CD4-positive, alpha-beta T cell treated with Interleukin-2 at 100 ng/mL for 4 hours (primary cell): ENCODE results near the gene SERPINA4.
"Not testable (repeated sequence)": the region's sequence is repeated elsewhere in the genome, so short reads cannot be mapped to it uniquely, and the experiment has no call there.

ENCODE experiments used
- DNase-seq: peaks from one replicate; pipeline ENCODE4 v3.0.0-alpha.2; 2020; ENCODE audit warnings: low spot score

SERPINA4 gene

DNA sequence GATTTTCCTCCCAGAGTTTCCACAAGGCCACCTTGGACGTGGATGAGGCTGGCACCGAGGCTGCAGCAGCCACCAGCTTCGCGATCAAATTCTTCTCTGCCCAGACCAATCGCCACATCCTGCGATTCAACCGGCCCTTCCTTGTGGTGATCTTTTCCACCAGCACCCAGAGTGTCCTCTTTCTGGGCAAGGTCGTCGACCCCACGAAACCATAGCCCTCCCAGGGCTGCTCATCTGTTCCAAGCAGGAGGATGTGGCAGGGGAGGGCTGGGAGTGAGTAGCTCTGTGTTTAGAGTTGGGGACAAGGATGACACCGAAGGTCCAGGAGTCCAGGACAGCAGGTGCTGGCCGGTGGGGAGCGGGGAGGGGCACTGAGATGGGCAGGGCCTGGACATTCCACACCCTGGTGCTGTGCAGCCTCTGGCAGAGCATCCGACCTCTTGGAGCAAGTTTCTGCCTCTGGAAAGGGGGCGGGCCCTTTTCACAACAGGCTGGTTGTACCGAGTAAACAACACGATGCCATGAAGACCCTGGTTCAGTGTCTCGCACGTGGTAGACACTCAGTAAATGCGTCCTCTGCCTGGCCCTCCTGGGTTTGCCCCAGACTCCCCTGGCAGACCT, 8.2 kb downstream of the SERPINA4 start:
- no peak for DNase-seq

DNA sequence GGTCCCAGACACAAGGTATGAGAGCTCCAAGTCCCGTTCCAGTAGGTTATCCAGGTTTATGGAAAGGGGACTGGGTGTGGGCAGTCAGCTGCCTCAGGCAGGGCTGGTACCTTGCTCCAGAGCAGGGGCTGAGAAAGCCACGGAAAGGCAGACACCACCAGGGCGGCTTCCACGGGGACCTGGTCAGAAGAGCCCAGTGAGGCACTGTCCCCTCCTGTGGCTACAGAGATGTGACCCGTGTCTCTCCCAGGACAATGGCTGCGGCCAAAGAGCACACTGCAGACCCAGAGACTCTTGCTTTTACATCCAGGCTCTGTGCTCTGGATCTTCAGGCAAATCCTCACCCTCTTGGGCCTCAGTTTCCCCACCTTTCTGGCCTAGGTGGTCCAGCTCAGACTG, 8.8 kb downstream of the SERPINA4 start:
- no peak for DNase-seq

DNA sequence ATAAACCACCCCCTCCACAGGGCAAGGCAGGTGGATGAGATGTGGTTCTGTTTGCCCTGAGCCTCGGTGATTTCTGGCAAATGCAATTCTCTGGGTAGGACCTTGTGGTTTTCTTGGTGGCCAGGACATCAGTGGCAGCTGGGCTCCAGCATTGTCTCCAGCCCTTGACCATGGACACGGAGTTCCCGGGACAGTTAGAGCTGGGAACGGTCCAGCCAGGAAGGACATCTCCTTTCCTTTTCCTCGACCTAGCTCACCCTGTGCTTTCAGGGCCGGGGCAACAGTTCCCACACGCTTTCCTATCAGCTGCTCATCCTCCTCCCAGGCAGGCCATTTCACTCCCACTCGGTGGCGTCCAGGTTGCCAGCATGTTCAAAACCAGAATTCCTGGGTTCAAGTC, 9.2 kb downstream of the SERPINA4 start:
- no peak for DNase-seq

DNA sequence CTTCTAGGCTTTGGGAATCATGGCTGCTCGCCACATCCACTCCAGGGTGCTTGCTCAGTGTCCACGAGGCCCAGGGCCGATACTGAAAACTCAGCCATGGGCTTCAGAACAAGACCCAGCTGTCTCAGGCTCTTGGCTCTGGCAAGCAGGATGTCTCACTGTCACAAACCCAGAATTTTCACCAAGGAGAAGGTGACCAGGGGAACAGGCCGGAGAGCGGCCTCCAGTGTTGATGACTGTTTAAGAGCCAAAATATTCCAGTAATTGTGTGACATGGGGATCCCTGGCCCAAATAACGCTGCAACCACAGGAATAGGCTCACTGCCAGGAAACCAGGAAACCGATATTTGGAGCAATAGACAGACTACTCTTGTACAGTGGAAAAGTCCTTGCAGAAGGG, 10.2 kb downstream of the SERPINA4 start:
- DNase-seq, result no peak

DNA sequence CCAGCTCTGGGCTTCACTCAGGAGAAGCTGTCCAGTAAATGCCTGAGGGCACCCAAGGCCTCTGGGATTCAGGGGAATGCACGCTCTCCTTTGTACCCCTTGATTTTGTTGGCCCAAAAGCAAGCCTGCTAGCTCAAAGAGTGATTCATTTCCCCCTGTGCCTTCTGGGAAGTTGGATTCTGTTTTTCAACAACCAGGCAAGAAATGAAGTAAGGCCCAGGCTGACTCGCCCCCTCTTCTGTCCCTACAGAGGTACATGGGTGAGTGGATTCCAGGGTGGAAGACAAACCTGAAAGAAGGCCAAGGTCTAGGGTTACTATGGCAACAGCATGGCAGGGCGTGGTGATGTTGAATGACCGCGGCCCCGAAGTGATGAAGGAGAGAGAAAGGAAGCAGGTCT, 10.7 kb downstream of the SERPINA4 start:
- no peak for DNase-seq

DNA sequence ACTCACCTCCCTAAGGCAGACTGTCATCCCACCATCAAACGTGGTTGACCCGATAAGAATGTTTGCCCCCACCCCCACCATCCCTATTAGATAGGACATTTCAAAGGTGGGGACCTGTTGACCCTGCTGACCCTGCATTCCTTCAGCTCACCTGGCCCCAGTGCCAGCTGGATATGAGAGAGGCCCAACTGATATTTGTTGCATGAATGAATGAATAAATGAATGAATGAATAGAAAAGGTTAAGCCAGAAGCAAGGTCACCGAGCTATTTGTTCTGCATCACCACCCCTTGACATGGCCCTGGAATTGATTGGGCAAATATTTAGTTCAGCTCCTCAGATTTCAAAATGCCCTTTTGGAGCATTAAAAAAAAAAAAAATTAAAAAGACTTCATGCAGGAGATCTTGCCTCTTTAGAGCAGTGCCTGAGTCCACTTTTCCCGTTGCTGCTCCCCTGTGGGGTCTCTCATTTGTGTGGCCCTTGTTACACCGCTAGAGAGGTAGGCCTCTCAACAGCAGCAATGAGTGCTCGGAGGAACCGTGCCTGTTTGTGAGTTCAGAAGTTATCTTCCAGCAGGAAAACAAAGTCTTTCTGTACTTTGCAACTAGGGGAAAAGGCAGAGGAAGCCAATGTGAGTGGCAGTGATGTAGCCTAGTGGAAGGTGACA, 11.5 kb downstream of the SERPINA4 start:
- no peak for DNase-seq

DNA sequence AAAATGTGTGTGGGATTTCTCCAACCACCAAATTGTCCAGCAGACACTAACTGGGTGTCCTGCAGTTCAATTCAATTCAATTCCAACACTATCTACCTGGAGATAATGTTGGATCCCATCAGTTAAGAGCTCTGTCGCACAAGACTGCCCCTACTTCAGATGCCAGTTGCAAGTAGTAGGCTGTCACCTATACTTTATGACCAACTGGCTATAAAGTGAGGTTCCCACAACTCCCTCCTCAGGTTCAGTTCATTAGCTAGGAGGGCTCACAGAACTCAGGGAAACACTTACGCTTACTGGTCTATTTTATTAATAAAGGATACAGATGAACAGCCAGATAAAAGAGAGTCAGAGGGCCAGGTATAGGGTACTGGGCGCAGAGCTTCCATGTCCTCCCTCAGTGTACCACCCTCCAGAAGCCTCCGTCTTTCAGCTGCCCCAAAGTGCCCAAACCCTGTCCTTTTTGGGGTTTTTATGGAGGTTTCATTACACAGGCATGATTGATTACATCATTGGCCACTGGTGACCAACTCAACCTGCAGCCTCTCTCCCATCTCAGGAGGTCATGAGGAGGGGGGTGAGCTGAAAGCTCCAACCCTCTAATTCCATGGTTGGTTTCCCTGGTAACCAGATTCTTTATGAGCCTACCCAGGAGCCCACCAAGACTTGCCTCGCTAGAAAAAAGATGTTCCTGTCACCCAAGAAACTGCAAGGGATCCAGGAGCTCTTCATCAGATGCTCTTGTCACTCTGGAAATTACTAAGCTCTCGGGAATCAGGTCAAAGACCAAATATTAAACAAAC, 12.4 kb downstream of the SERPINA4 start:
- no peak for DNase-seq

DNA sequence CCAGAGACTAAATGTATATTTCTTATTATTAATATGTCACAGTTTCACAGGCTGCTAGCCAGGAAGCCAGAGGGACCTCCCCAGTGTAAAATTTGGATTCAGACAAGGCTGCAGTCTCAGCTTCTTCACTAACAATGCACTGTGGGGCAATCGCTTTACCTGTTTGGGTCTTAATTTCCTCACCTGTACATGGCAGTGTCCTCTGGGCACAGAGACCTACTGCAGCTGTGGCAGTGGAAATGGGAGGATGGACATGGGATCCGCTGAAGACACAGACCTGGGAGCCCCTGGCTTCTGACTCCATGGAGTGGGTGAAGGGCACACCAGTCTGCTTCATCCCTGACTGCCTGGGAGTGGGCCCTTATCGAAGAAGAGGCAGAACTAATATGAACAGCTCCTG, 13.1 kb downstream of the SERPINA4 start:
- DNase-seq, result no peak

DNA sequence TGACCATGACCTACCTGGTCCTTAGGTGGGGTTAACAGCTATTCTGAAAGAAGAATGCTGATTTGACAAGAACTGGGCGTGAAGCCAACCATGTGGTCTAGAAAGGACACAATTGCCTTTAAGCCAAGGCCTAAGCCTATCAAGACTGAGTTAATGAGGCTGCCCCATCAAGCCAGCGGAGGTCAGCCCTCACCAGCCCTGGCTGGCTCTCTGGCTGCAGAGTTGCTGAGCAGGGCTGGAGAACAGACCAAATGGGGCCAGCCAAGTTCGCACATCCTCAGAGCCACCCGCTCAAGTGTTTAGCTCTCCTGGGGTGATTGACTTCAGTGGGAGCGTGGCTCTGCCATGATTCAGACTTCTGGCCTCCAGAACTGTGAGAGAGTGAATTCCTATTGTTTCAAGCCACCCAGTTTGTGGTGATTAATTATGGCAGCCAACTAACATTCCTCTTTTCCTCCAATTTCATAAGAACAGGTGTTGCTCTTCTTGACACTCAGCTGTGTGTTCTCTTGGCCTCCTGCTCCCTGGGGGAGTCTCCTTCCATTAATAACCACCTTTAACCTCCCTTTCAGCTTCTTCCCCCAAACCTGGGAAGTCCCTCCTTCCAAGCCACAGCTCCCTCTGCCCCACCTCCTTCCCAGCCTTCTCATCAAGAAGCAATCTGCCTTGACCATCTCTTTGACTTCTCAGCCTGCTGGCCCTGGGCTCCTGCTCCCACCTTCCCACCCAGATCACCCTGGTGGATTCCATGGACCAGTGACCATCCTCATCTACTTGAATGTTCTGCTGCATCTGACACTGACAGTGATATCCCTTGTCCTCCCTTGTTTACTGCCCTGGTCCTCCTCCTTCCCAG, 14.7 kb downstream of the SERPINA4 start:
- DNase-seq, result no peak

DNA sequence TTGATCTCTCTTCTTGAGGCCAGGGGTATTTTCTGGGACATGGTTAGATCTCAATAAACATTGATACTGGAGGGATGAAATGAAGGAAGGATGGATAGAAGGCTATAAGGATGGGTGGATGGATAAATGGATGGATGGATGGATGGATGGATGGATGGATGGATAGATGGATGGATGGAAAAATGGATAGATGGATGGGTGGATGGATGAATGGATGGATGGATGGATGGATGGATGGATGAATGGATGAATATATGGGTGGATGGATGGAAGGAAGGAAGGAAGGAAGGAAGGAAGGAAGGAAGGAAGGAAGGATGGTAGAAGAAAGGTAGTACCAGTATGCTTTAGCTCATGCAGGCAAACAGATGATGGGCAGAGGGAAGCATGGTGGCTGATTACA, 16.2 kb downstream of the SERPINA4 start:
- not testable (repeated sequence) for DNase-seq

DNA sequence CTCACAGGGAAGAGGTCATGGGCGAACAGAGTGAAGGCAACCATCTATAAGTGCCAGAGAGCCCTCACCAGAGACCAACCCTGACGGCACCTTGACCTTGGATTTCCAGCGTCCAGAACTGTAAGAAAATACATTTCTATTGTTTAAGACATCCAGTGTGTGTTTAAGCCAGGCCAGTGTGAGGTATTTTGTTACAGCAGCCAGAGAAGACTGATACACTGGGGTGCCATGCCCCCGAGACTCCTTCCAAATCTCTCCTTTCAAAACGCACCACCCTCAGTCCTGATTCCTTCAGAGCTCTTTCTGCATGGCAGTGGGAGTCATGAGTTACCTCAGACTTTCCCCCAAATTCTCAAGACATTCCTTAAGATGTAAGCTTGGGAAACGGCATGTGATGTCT, 17.5 kb downstream of the SERPINA4 start:
- no peak for DNase-seq

DNA sequence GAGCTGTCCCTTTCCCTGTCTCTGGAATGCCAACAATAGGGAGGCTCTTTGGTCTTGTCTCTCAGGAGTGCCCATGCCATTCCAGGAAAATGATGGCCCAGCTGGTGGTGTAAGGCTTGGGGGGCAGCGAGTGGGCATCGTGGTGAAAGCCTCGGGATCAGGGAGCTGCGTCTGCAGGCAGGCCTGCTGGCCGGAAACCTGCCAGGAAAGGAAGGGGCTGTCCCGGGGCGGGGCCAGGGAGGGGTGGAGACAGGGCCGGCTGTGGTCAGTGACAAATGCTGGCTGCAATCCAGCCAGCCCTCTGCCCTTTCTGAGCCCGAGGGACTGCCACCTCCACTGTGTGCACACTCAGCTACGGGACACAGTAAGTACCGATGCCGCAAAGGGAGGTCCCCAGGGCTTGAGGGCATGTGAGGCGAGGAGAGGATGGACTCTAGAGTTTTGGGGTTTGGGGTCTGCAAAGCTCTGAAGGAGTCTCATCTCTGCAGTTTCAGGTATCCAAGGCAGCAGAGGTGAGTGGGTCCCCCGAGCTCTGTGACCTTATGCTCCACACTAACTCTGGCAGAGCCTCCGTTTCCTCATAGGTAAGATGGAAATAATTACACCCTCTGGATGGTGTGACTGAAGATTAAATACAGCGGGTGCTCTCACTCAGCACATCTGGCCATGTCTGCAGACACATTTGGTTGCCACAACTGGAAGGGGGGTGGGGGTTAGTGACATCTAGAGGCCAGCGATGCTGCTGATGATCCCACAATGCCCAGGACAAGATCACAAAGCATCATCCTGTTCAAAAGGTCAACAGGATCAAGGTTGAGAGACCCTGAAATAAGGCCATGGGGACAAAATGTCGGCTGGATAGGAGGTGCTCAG, 20.1 kb downstream of the SERPINA4 start, which contains the start of gene SERPINA5:
TSS of gene SERPINA5 (plus strand) at position 300 of the 873 bp plus-strand sequence. CDS start 5,937 bp downstream, outside the sequence.
- DNase-seq, result no peak

DNA sequence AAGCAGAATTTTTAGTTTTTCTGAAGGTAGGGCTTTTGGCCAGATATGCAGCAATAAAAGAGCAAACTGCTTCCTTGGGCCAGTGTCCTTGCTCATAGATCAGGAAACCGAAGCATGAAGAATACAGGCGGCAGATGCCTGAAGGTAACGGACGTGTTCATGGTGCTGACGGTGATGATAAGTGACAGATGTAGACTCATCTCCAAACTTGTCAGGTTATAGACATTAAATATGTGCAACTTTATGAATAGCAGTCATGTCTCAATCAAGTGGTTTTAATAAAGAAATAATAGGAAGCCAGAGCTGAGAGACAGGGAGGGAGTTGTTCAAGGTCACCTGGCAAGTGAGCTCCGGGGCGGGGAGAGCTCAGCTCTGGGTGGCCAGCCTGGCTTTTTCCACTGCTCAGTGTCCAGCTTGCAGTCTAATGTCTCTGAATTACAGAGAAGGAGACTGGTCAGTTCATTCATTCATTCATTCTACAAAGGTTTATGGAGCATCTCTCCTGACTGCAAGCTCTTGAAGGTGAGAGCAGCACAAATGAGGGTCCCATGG, 21.0 kb downstream of the SERPINA4 start:
- no peak for DNase-seq

DNA sequence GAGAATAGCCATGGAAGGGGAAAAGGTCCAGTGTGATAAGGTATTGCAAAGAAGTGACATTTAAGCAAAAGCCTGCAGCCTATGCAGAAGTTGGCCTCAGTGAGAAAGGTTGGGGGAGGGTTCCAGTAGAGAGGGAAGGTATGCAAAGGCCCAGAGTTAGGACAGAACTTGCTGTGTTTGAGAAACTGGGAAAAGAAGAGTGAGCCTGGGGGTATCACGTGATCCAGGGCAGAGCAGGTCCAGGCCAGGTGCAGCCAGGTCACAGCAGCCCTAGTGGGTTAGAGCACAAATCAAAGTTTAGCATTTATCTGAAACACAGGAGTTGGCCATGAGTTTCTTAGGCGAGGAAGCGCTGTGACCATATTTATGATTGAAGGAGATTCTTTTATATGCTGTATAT, 21.6 kb downstream of the SERPINA4 start:
- DNase-seq, result no peak

DNA sequence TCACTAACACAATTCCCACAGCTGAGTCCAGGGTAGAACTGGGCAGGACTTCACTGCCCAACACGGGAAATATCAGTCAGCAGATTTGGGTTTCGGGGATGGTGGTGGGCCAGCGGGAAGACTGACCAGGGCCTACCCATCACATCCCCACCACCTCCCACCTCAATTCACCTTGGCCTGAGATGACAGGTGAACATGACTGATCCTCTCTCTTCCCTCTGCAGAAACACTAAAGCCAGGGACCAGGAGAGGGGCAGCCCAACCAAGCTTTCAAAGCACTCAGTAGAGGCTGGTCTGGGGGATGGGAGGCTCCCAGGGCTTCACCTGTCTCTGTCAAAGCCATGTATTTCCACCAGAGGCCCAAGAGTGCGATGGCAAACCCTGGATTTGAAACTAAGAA, 22.3 kb downstream of the SERPINA4 start:
- no peak for DNase-seq

DNA sequence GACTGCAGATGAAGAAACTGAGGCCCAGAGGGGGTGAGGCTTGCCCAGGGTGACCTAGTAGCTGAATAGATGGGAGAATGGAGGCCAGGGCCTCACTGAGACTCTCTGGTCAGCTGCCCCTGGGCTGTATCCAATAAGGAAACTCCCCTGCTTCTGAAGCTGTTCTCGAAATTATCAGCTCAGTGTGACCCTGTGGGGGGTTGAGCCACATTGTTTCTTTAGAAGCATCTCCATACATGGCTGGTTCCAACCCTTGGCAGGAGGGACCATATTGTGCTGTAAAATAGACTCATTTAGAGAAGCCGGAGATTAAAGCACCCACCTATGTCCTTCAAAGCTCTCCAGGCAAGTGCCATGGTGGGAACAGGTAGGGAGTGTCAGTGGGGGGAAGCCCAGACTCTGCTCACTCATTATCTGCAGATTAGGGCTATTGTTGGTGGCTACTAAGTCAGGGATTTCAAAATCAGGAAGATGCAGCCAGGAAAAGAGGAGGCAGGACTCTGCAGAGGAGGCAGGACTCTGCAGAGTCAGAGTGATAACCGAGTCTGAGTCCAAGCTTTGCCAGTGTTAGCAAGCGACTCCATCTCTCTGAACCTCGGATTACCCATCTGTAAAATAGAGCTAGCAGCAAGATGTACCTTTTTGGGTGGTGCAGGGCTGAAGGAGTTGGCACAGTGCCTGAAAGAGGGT, 23.5 kb downstream of the SERPINA4 start:
- no peak for DNase-seq

DNA sequence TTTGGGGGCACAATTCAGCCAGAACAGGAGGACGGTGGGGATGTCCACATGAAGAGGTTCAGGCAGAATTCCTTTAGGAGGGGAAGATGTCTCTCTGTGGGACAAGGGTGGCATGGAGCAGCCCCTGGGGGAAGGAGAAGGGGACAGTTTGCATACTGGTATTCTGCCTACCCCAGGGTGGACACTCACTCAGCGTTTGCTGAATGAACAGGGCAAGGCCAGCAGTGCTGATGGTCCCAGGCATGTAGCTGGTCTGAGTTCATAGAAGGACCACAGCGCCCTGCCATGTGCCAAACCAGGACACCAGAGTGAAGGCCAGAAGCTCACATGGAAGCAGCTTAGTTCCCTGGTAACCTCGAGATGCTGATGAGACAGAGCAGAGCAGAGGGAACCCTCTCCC, 25.4 kb downstream of the SERPINA4 start:
- no peak for DNase-seq

DNA sequence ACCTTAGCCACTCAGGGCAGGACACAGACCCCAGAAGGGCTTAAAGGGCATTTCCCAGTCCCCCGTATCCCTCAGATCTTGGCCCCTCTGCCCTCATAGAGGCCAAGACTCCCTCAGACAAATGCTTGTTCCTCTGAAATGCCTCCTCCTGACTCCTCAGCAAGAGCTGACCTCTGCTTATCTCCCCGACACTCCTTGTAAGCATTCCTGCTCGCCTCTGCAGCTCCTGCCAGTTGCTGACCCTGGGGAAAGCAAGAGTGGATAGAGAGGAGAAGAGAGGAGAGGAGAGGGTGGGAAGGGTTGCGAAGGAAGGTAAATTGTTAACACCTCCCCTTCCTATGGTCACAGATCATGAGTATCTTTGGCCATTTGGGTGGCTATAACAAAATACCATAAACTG, 27.1 kb downstream of the SERPINA4 start:
- DNase-seq, result no peak

DNA sequence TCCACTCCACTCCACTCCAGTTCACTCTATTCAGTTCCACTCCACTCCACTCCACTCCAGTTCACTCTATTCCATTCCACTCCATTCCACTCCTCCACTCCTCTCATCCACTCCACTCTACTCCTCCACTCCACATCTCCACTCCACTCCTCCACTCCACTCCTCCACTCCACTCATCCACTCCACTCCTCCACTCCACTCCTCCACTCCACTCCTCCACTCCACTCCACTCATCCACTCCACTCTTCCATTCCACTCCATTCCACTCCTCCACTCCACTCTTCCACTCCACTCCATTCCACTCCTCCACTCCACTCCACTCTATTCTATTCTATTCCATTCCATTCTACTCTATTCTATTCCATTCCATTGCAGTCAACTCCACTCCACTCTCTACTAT, 29.8 kb downstream of the SERPINA4 start:
- no peak for DNase-seq

DNA sequence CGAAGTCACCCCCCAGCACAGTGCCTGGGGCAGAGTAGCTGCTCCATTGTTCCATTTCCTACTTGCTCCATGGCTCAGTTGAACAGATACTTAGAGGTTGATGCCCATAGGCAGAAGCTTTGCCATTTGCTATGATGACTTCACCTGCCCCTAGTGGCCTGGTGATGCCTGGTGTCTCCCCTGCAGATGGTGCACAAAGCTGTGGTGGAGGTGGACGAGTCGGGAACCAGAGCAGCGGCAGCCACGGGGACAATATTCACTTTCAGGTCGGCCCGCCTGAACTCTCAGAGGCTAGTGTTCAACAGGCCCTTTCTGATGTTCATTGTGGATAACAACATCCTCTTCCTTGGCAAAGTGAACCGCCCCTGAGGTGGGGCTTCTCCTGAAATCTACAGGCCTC, 30.6 kb downstream of the SERPINA4 start:
- DNase-seq, result no peak
